HG03060 (cell line): ENCODE data around the gene PTPRN2.
"Not testable (repeated sequence)": the region's sequence is repeated elsewhere in the genome, so short reads cannot be mapped to it uniquely, and the experiment has no call there.

ENCODE experiments used
- ATAC-seq: cut with Tn5 transposase; IDR thresholded peaks from one replicate; pipeline ENCODE4 v1.9.1; 2021; ENCODE audit warnings: low read depth, moderate number of reproducible peaks; ENCODE audit not compliant: unreplicated experiment

Gene PTPRN2

DNA sequence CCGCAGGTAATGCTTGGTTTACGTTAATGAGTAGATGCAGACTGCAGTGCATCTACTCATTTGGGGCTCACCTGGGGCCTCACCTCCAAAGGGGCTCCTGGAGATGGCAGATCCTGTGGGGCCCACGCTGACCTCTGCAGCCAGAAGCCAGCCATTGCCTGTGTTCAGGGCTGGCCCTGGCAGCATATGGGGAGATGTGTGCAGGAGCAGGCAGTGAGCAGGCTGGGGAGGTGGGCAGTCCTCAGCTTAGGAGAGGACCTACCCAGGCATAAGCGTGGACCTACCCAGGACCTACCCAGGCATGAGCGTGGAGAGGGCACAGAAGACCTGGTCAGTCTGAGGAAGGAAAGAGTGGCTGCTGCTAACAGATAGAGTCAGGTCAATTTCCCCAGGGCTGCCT is 178.5 kb downstream of the PTPRN2 start:
- no peak for ATAC-seq

DNA sequence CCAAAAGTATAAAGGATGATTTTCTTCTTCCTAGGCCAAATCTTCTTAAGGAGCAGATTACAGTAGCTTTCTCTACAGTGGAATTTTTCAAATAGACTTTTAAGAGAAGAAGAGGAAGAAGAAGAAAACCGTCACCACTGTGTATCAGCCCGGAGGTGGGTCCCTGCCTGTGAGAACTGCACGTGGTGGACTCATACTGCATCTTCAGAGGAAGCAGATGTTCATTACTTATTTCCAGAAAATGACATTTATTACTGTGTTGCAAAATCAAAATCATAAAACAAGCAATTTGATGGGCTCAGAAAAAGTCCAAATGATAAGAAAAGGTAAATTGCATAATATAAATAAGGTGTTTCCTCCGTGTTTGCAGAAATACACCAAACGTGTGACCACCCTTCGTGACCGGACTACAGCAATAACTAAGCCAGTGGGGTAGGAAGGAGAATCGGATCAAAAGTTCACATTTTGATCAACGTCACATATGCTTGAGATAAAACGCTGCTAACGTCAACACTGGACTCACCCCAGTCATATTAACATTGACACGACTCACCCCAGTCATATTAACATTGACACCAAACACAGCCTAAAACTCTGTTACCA is 179.2 kb downstream of the PTPRN2 start:
- no peak for ATAC-seq

GRCh38 chr7:158407581-158408317 is 179.9 kb downstream of the PTPRN2 start:
- no peak for ATAC-seq

DNA sequence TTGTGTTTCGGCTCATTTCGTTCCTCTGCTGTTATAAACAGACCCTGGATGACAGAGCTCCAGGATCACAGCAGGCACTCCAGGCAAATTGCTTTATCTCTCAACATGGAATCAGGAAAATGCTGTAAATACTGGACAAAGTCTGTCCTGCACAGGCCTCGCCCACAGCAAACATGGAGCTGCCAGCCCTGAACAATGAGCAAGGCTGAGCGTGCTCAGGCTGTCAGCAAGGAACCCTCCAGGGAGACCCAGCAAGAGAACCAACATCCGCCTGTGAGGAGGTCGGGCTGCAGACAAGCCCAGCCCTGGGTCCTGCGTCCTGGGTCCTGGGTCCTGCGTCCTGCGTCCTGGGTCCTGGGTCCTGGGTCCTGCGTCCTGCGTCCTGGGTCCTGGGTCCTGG is 180.8 kb downstream of the PTPRN2 start:
- ATAC-seq: no peak

GRCh38 chr7:158406364-158406763 is 181.3 kb downstream of the PTPRN2 start:
- no peak for ATAC-seq

DNA sequence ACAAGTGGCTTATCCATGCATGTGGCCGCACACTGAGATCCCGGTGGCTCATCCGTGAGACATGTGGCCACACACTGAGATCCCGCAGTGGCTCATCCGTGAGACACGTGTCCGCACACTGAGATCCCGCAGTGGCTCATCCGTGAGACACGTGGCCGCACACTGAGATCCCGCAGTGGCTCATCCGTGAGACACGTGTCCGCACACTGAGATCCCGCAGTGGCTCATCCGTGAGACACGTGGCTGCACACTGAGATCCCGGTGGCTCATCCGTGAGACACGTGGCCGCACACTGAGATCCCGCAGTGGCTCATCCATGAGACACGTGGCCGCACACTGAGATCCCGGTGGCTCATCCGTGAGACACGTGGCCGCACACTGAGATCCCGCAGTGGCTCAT is 181.9 kb downstream of the PTPRN2 start:
- not testable (repeated sequence) for ATAC-seq

DNA sequence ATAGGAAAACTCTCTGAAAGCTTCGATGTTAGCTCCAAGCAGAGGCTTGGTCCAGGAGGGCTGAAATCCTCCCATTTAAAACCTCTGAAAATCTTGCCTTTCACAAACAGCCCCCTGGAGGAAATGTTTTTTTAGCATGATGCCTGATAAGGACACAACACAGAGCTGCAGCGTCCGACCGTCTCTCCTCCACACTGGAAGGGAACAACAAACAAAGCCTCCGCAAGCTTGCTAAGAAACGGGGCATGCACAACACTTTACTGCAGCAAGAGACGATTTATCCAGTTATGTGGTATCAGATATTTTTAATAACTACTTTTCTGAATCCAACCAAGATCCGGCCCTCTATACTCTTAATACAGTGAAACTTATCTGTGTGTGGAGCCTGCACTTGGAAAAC is 182.3 kb downstream of the PTPRN2 start:
- ATAC-seq: no peak

DNA sequence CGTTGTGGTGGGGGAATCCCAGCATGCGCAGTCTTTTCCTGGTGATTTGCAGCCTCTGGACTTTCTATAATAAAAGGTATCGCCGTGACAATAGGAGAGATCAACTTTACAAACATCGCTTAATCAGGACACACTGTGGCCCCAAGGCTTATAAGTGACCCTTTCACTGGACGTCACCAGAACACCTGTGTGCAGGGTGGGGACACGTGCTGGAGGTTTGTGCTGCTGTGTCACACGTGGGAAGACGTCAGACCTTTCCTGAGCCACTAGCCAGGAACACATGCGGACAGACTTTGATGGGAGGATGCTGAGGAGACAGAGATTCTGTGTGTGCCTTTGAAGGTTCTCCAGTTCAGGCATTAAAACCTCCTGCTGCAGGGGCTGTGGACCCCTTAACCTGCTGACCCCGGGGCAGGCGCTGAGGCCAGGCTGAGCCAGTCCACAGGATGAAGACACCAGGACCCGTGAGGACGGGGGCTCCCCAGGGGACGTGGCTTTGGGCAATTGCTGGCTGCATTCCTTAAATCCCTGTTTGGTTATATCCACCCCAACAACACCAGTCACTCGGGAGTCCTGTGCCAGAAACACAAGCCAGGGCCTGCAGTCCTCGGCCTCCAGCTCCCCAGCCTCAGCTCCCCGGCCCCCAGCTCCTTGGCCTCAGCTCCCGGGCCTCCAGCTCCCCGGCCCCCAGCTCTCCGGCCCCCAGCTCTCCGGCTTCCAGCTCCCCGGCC is 183.4 kb downstream of the PTPRN2 start:
- ATAC-seq: no peak

GRCh38 chr7:158403013-158403821 is 184.4 kb downstream of the PTPRN2 start:
- ATAC-seq: no peak

DNA sequence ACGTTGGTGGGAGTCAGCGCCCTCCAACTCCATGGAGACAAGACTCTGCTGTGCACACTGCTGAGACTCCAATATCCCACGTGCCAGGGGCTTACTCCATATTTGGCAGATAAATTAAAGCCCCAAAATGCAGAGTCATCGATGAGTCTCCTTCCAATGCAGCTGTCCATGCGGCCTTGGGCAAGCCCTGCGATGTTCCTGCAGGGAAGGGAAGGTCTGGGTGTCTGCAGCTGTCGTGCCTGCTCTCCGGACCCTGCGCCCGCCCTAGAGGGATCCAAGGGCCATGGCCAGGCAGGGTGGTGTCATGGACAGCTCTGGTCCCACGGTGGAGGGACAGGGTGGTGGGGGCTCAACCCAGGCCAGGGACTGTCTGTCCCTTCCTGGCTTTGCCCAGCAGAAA is 185.2 kb downstream of the PTPRN2 start:
- no peak for ATAC-seq

- ATAC-seq: no peak
These were observed 185.8 kb downstream of the PTPRN2 start for GRCh38 chr7:158401826-158402225.

- ATAC-seq: no peak
These were observed 186.3 kb downstream of the PTPRN2 start for GRCh38 chr7:158401295-158401694.

DNA sequence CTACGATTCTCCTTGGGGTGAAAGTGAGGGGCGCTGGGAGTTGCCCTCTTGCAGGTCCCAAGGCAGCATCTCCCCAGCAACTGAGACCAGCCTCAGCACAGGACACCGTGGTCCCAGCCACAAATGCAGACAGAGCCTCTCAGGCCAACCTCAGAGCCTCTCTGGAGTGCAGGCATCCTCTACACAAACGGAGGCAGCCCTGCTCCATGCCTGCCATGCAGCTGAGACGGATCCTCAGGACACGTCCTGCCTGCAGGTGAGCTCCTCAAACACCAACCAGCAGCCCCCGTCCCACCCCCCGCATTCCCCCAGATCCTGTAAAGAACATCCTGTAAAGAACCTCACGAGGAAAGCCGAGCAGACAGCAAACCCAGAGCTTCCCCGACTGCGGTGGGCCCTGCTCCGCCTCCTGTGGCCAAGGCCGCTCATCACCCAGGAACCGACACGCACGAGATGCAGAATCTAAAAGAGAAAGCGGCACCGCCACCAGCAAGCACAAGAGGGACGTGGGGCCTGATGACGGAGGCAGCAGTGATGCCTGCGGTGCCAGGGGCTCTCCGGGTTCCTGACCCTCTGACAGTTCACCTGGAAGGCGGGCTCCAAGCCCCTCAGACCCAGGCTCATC is 186.9 kb downstream of the PTPRN2 start:
- ATAC-seq: no peak

- no peak for ATAC-seq
These were observed 187.9 kb downstream of the PTPRN2 start for GRCh38 chr7:158399762-158400161.

DNA sequence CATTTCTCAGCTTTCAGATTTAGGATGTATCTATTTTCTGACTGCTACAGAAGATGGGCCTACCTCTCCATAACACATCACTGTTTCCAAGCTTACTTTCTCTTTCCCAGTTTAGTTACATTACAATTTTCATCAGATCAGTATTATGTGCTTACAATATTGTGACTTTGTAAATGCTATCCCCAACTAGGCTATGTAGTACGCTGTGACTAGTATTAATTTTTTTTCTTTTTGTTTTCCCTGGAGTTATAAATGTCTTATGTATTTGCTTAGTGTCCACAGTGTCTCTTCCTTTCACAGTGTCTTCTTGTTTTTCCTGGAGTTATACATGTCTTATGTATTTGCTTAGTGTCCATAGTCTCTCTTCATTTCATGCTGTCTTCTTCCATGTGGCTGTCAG is 188.9 kb downstream of the PTPRN2 start:
- ATAC-seq: no peak

- no peak for ATAC-seq
These were observed 189.7 kb downstream of the PTPRN2 start for GRCh38 chr7:158397885-158398284.

GRCh38 chr7:158396982-158397862 is 190.4 kb downstream of the PTPRN2 start:
- no peak for ATAC-seq

DNA sequence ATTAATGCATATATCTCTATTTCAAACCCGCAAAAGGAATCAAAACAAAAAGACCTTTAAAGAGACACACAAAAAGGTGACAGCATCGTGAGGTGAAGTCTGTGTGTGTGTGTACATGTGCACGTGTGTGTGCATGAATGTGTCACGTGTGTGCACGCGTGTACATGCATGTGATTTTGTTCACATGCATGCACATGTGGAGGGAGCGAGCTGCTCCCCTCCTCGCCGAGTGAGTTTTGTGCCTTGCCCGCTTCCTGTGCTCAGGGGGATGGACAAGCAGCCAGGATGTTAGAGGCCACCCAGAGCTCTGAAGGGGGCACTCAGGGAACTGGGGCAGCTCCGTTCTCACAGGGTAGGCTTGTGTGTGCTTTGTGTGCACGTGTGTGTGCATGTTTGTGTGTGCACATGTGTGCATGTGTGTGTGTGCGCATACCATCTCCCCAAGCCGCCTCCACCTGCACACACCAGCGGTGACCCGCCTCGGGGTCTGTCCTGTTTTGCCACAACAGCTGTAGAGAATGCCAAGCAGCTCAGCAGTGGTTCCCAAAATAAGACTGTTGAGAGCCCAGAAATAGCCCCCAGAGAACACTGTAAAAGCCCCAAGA is 191.2 kb downstream of the PTPRN2 start:
- ATAC-seq: no peak

DNA sequence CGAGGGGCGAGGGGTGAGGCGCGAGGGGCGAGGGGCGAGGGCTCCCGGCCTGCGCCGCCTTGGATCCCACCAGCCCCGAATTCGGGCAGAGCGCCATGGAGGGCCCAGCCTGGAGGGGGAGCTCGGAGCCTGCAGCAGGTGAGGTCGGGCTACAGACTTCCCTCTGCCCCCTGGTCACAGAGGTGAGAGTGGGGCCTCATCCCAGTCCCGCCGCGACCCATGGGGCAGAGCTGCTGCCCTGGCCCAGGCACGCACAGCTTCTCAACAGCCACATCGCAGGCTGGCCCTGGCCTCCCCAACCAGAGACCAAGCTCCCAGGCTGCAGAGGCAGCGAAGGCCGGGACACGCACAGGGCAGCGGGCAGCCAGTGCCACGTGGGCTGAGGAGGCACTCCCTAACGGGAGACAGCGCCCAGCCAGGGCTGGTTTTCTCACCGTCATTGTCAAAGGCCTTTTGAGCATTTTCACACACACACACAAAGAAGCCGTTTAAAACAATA is 191.8 kb downstream of the PTPRN2 start:
- ATAC-seq: no peak
